BLaER1 treated with 17β-estradiol and CSF1 and Interleukin-3, amounts not matched to agents 10 nM and 100 nM (cell line): ENCODE results near the gene NUCKS1.

Experiments
- H3K27ac ChIP-seq, 11 experiments: shearing (Covaris generic); formaldehyde crosslinking; 2 replicates each; pipeline ENCODE4 v1.8.1; 2022
- H3K27me3 ChIP-seq, 11 experiments: shearing (Covaris generic); formaldehyde crosslinking; 2 replicates each; pipeline ENCODE4 v1.8.1; 2022
- H3K36me3 ChIP-seq, 11 experiments: shearing (Covaris generic); formaldehyde crosslinking; 2 replicates each; pipeline ENCODE4 v1.8.1; 2022
- H3K4me1 ChIP-seq, 10 experiments: shearing (Covaris generic); formaldehyde crosslinking; 2 replicates each; pipeline ENCODE4 v1.8.1; 2022
- H3K4me2 ChIP-seq, 11 experiments: shearing (Covaris generic); formaldehyde crosslinking; 2 replicates each; pipeline ENCODE4 v1.8.1; 2022
- H3K4me3 ChIP-seq, 10 experiments: shearing (Covaris generic); formaldehyde crosslinking; 2 replicates each; pipeline ENCODE4 v1.8.1; 2022
- H3K9ac ChIP-seq, 11 experiments: shearing (Covaris generic); formaldehyde crosslinking; 2 replicates each; pipeline ENCODE4 v1.8.1; 2022
- H3K9me3 ChIP-seq, 11 experiments: shearing (Covaris generic); formaldehyde crosslinking; replicated peaks in 1 of 11; 2 replicates each; pipeline ENCODE4 v1.8.1; 2022
- H4K20me1 ChIP-seq, 11 experiments: shearing (Covaris generic); formaldehyde crosslinking; 2 replicates each; pipeline ENCODE4 v1.8.1; 2022
- Cebpa-rat ChIP-seq, 11 experiments: shearing (Covaris generic); IDR thresholded peaks; 2 replicates each; pipeline ENCODE4 v1.8.1; 2022

NUCKS1 gene

GRCh38 chr1:205690122-205690756 lies 59.7 kb downstream of the NUCKS1 start:
- Histone ChIP-seq H3K4me2 (no peak overlapping the region), H3K36me3 (no peaks in the 10 kb centered on the region), H3K9me3 (no peaks in the 10 kb centered on the region), H3K4me3 (no peak overlapping the region), H4K20me1 (peaks cover 0 to 10% (median 0%) of the 10 kb centered on the region in 11 experiments; a peak in 5 of 22 replicates), H3K9ac (no peak overlapping the region), H3K27ac (no peak overlapping the region), H3K4me1 (peaks cover 11 to 20% (median 15%) of the 10 kb centered on the region in 10 experiments), H3K27me3 (no peaks in the 10 kb centered on the region)
- no peak for TF ChIP-seq Cebpa-rat (IDR thresholded peaks at IDR 0.05)

- peaks cover 11 to 19% (median 15%) of the 10 kb centered on the region in 10 experiments for H3K4me1 ChIP-seq
- H3K36me3 ChIP-seq: no peaks in the 10 kb centered on the region
- H3K27ac ChIP-seq: no peak overlapping the region
- no peaks in the 10 kb centered on the region for H3K9me3 ChIP-seq
- H3K4me2 ChIP-seq: no peak overlapping the region
- no peak for TF ChIP-seq Cebpa-rat (IDR thresholded peaks at IDR 0.05)
- peaks cover 0 to 10% (median 0%) of the 10 kb centered on the region in 11 experiments; a peak in 5 of 22 replicates for H4K20me1 ChIP-seq
- no peaks in the 10 kb centered on the region for H3K27me3 ChIP-seq
- H3K9ac ChIP-seq: no peak overlapping the region
- H3K4me3 ChIP-seq: no peak overlapping the region
These were observed 60.5 kb downstream of the NUCKS1 start for GRCh38 chr1:205689479-205689878.

- no peaks in the 10 kb centered on the region for H3K36me3 ChIP-seq
- H3K27ac ChIP-seq: no peak overlapping the region
- no peak overlapping the region for H3K9ac ChIP-seq
- no peak overlapping the region for H3K4me3 ChIP-seq
- TF ChIP-seq Cebpa-rat (IDR thresholded peaks at IDR 0.05): no peak
- peaks cover 5 to 12% (median 6%) of the 10 kb centered on the region in 10 experiments for H3K4me1 ChIP-seq
- H3K9me3 ChIP-seq: no peaks in the 10 kb centered on the region
- peaks cover 0 to 2% (median 0%) of the 10 kb centered on the region in 11 experiments; a peak in 4 of 22 replicates for H4K20me1 ChIP-seq
- H3K4me2 ChIP-seq: no peak overlapping the region
- H3K27me3 ChIP-seq: no peaks in the 10 kb centered on the region
These were observed 61.6 kb downstream of the NUCKS1 start for GRCh38 chr1:205688171-205689080.

GRCh38 chr1:205687242-205687641 lies 62.7 kb downstream of the NUCKS1 start:
- Histone ChIP-seq H3K4me1 (peaks cover 0 to 3% (median 0%) of the 10 kb centered on the region in 10 experiments; a peak in 2 of 20 replicates), H3K4me2 (no peak overlapping the region)

GRCh38 chr1:205681364-205681763 lies 68.6 kb downstream of the NUCKS1 start:
- TF ChIP-seq Cebpa-rat (IDR thresholded peaks at IDR 0.05): no peak
- Histone ChIP-seq H4K20me1 (peaks cover 0 to 5% (median 0%) of the 10 kb centered on the region in 11 experiments; a peak in 2 of 22 replicates), H3K4me1 (peaks cover 26 to 39% (median 36%) of the 10 kb centered on the region in 10 experiments), H3K4me3 (no peak overlapping the region), H3K36me3 (no peaks in the 10 kb centered on the region), H3K27me3 (peaks cover 0 to 5% (median 0%) of the 10 kb centered on the region in 11 experiments; a peak in 3 of 22 replicates), H3K27ac (no peak overlapping the region), H3K9me3 (no peaks in the 10 kb centered on the region), H3K9ac (no peak overlapping the region), H3K4me2 (peak overlapping the region in 3 of 11 experiments; percentile 96 to 99 (median 99); a peak in 2 of 22 replicates)

More at GRCh38 chr1:205687242-205687641, 62.7 kb downstream of the NUCKS1 start:
- H3K9me3 ChIP-seq: no peaks in the 10 kb centered on the region
- H3K9ac ChIP-seq: no peak overlapping the region
- TF ChIP-seq Cebpa-rat (IDR thresholded peaks at IDR 0.05): no peak
- no peaks in the 10 kb centered on the region for H3K36me3 ChIP-seq
- H4K20me1 ChIP-seq: no peaks in the 10 kb centered on the region
- no peak overlapping the region for H3K27ac ChIP-seq
- no peak overlapping the region for H3K4me3 ChIP-seq
- no peaks in the 10 kb centered on the region for H3K27me3 ChIP-seq

- H4K20me1 ChIP-seq: peaks cover 0 to 14% (median 0%) of the 10 kb centered on the region in 11 experiments; a peak in 4 of 22 replicates
- peak within 1 kb of the TSS; percentile 91 to 99 (median 96) for H3K4me2 ChIP-seq
- no peaks in the 10 kb centered on the region for H3K9me3 ChIP-seq
- H3K9ac ChIP-seq: peak within 1 kb of the TSS; percentile 71 to 85 (median 81)
- peaks cover 0 to 5% (median 0%) of the 10 kb centered on the region in 11 experiments; a peak in 3 of 22 replicates for H3K27me3 ChIP-seq
- peaks cover 26 to 47% (median 39%) of the 10 kb centered on the region in 10 experiments for H3K4me1 ChIP-seq
- H3K27ac ChIP-seq: peak within 1 kb of the TSS in 10 of 11 experiments; percentile 52 to 81 (median 72); a peak in 20 of 22 replicates
- TF ChIP-seq Cebpa-rat (IDR thresholded peaks at IDR 0.05): no peak
- peak within 1 kb of the TSS; percentile 70 to 92 (median 82) for H3K4me3 ChIP-seq
- no peaks in the 10 kb centered on the region for H3K36me3 ChIP-seq
These were observed 69.7 kb downstream of the NUCKS1 start, which contains the start of gene SLC45A3 for GRCh38 chr1:205680073-205680851. TSS of gene SLC45A3 (minus strand) at chr1:205680509. CDS start at chr1:205664656, 15,853 bp downstream.

- H4K20me1 ChIP-seq: peaks cover 0 to 19% (median 0%) of the 10 kb centered on the region in 11 experiments; a peak in 4 of 22 replicates
- H3K27ac ChIP-seq: peak overlapping the region in 3 of 11 experiments; percentile 75 to 81 (median 77); a peak in 4 of 22 replicates
- peak overlapping the region; percentile 91 to 99 (median 96) for H3K4me2 ChIP-seq
- peaks cover 26 to 54% (median 39%) of the 10 kb centered on the region in 10 experiments for H3K4me1 ChIP-seq
- H3K9me3 ChIP-seq: no peaks in the 10 kb centered on the region
- H3K9ac ChIP-seq: peak overlapping the region in 7 of 11 experiments; percentile 79 to 85 (median 83); a peak in 11 of 22 replicates
- peak overlapping the region in 8 of 10 experiments; percentile 74 to 92 (median 84); a peak in 14 of 20 replicates for H3K4me3 ChIP-seq
- H3K27me3 ChIP-seq: peaks cover 0 to 5% (median 0%) of the 10 kb centered on the region in 11 experiments; a peak in 3 of 22 replicates
- no peaks in the 10 kb centered on the region for H3K36me3 ChIP-seq
- no peak for TF ChIP-seq Cebpa-rat (IDR thresholded peaks at IDR 0.05)
These were observed 71.5 kb downstream of the NUCKS1 start for GRCh38 chr1:205678286-205679111.
